Motor neuron (in vitro differentiated cells): ENCODE data around the gene XAGE5. TPM values are rescaled to one million over a fixed set of nuclear protein-coding genes. Genes with fewer than 3 reads are reported as not detected.
"Not testable (repeated sequence)": the region's sequence is repeated elsewhere in the genome, so short reads cannot be mapped to it uniquely, and the experiment has no call there.

ENCODE experiments used
- ATAC-seq, 8 experiments: fragments of 200-7000 bp; cut with Tn5 transposase; replicated peaks in 6 of 8; 2 replicates each; pipeline ENCODE4 v1.8.0; 2021; ENCODE audit warnings: mild to moderate bottlenecking in 8 of 8, moderate library complexity in 8 of 8
- H3K27ac ChIP-seq, 2 donors: fragments of 250-450 bp; sonication (Bioruptor Pico); 2 replicates each; pipeline ENCODE4 v1.9.0; 2021; ENCODE audit warnings: antibody characterized with exemption in 2 of 2, mild to moderate bottlenecking in 2 of 2, moderate library complexity in 1 of 2
- H3K4me1 ChIP-seq, 2 donors: fragments of 250-450 bp; sonication (Bioruptor Pico); replicated peaks in 1 of 2; 2 replicates each; pipeline ENCODE4 v1.6.1; 2021; ENCODE audit warnings: antibody characterized with exemption in 2 of 2, mild to moderate bottlenecking in 2 of 2, moderate library complexity in 1 of 2
- H3K4me3 ChIP-seq, 5 donors: fragments of 250-450 bp; sonication (Bioruptor Pico); 2 replicates each; pipeline ENCODE4 v1.9.0; 2021; ENCODE audit warnings: antibody characterized with exemption in 5 of 5, mild to moderate bottlenecking in 5 of 5, moderate library complexity in 4 of 5
- WGBS, 10 experiments: fragments of 450-650 bp; shearing (Covaris generic); methylation state at CpG; one replicate each; pipeline ENCODE4 v1.0.0; 2022; 5-methylcytosine and 5-hydroxymethylcytosine counted together
- in situ Hi-C, 9 experiments: fragments of 400-800 bp; cut with MboI; loops; one replicate each; pipeline ENCODE4 v1.15.0; 2021; ENCODE audit warnings: low sequenced_read_pairs in 9 of 9, low pct_unique_long_range_greater_than_20kb in 2 of 9; ENCODE audit not compliant: unreplicated experiment in 9 of 9
- total RNA-seq, 8 experiments: library from RNA; unstranded; fragments of 300-600 nt; gene quantifications; 2 replicates each; pipeline versions ENCODE4 v1.2.3 to v1.2.4, GENCODE V29; 2022

Gene XAGE5
- total RNA-seq = not detected

GRCh38 chrX:52811065-52811625 lies at the start of gene XAGE5:
XAGE5 (plus strand) TSS chrX:52811287; CDS start chrX:52812567, 1,280 bp downstream.
- ATAC-seq = no peak
- Histone ChIP-seq H3K27ac (no peak within 1 kb of the TSS), H3K4me1 (no peaks in the 10 kb centered on the region), H3K4me3 (no peak within 1 kb of the TSS)
- in situ Hi-C loops = no loop called here
- 73% methylated on average over 5 of the region's 25 CpGs; no CpG with 5 or more reads in 9 of the 10 experiments for WGBS, 10 experiments

GRCh38 chrX:52765983-52766382 lies 45.1 kb upstream of the XAGE5 start:
- no CpG with 5 or more reads among the region's 5 CpGs for WGBS, 10 experiments
- H3K27ac ChIP-seq, ATAC-seq, H3K4me1 ChIP-seq, in situ Hi-C loops, H3K4me3 ChIP-seq: not testable (repeated sequence)

- H3K27ac ChIP-seq, H3K4me1 ChIP-seq, ATAC-seq, in situ Hi-C loops, H3K4me3 ChIP-seq: not testable (repeated sequence)
- no CpG with 5 or more reads among the region's 11 CpGs for WGBS, 10 experiments
Observed at GRCh38 chrX:52773504-52773903, 37.6 kb upstream of the XAGE5 start.

GRCh38 chrX:52797327-52797726 lies 13.8 kb upstream of the XAGE5 start, which contains the start of gene SPANXN5:
SPANXN5 (minus strand) TSS chrX:52797427; CDS start chrX:52797348, 79 bp downstream.
- H3K4me1 ChIP-seq, in situ Hi-C loops, H3K4me3 ChIP-seq, ATAC-seq, H3K27ac ChIP-seq: not testable (repeated sequence)
- 50% methylated on average over 2 of the region's 2 CpGs; no CpG with 5 or more reads in 9 of the 10 experiments for WGBS, 10 experiments

- H3K4me3 ChIP-seq, ATAC-seq, H3K4me1 ChIP-seq, H3K27ac ChIP-seq, in situ Hi-C loops: not testable (repeated sequence)
- no CpG with 5 or more reads among the region's 2 CpGs for WGBS, 10 experiments
Observed at GRCh38 chrX:52804876-52805275, 6.2 kb upstream of the XAGE5 start.

GRCh38 chrX:52819788-52820187 lies 8.7 kb downstream of the XAGE5 start:
- no peak for ATAC-seq
- Histone ChIP-seq H3K4me3 (no peak overlapping the region), H3K27ac (no peak overlapping the region), H3K4me1 (no peaks in the 10 kb centered on the region)
- 0 to 67% (median 55%) methylated on average over 2 of the region's 4 CpGs; no CpG with 5 or more reads in 7 of the 10 experiments for WGBS, 10 experiments
- in situ Hi-C loops = no loop called here

- in situ Hi-C loops = no loop called here
- H3K4me1 ChIP-seq = no peaks in the 10 kb centered on the region
- WGBS, 10 experiments = 0 to 100% (median 67%) methylated on average over 1 to 10 of the region's 11 CpGs; no CpG with 5 or more reads in 4 of the 10 experiments
- no peak for ATAC-seq
- no peak overlapping the region for H3K27ac ChIP-seq
- H3K4me3 ChIP-seq = no peak overlapping the region
Observed at GRCh38 chrX:52821079-52821760, 10.1 kb downstream of the XAGE5 start.

- Histone ChIP-seq H3K4me3 (no peak overlapping the region), H3K4me1 (no peaks in the 10 kb centered on the region), H3K27ac (no peak overlapping the region)
- peak in 3 of 8 experiments; percentile 60 to 73 (median 63) for ATAC-seq
- in situ Hi-C loops = loop anchor here in 1 of 9 experiments (25.0 kb wide), 1 partner anchor 487 kb away; no protein-coding TSS in a partner anchor
- WGBS, 10 experiments = 0 to 100% (median 28%) methylated on average over 1 to 2 of the region's 2 CpGs; no CpG with 5 or more reads in 5 of the 10 experiments
Observed at GRCh38 chrX:52824608-52825007, 13.5 kb downstream of the XAGE5 start.

GRCh38 chrX:52830551-52830950 lies 19.5 kb downstream of the XAGE5 start:
- no peak for ATAC-seq
- Histone ChIP-seq H3K4me3 (no peak overlapping the region), H3K27ac (no peak overlapping the region), H3K4me1 (no peaks in the 10 kb centered on the region)
- no CpG with 5 or more reads among the region's 3 CpGs for WGBS, 10 experiments
- in situ Hi-C loops = loop anchor here in 1 of 9 experiments (25.0 kb wide), 1 partner anchor 493 kb away; no protein-coding TSS in a partner anchor

GRCh38 chrX:52839137-52839536 lies 28.1 kb downstream of the XAGE5 start:
- ATAC-seq = no peak
- WGBS, 10 experiments = 30 to 100% (median 60%) methylated on average over 1 to 2 of the region's 2 CpGs; no CpG with 5 or more reads in 5 of the 10 experiments
- in situ Hi-C loops = loop anchor here in 1 of 9 experiments (25.0 kb wide), 1 partner anchor 502 kb away; no protein-coding TSS in a partner anchor
- no peaks in the 10 kb centered on the region for H3K4me1 ChIP-seq
- no peak overlapping the region for H3K4me3 ChIP-seq
- H3K27ac ChIP-seq = no peak overlapping the region

- not testable (repeated sequence) for H3K27ac ChIP-seq, H3K4me3 ChIP-seq, H3K4me1 ChIP-seq, ATAC-seq
- in situ Hi-C loops = loop anchor here in 1 of 9 experiments (25.0 kb wide), 1 partner anchor 506 kb away; no protein-coding TSS in a partner anchor
- 20% methylated on average over 2 of the region's 3 CpGs; no CpG with 5 or more reads in 9 of the 10 experiments for WGBS, 10 experiments
Observed at GRCh38 chrX:52843619-52844018, 32.5 kb downstream of the XAGE5 start.

GRCh38 chrX:52852110-52852860 lies 41.2 kb downstream of the XAGE5 start:
- no peak for ATAC-seq
- no peak overlapping the region for H3K4me3 ChIP-seq
- WGBS, 10 experiments = 29 to 80% (median 55%) methylated on average over 1 to 7 of the region's 9 CpGs; no CpG with 5 or more reads in 4 of the 10 experiments
- in situ Hi-C loops = no loop called here
- no peaks in the 10 kb centered on the region for H3K4me1 ChIP-seq
- H3K27ac ChIP-seq = no peak overlapping the region

GRCh38 chrX:52856991-52857525 lies 46.0 kb downstream of the XAGE5 start:
- WGBS, 10 experiments = 0 to 100% (median 35%) methylated on average over 1 to 4 of the region's 4 CpGs; no CpG with 5 or more reads in 7 of the 10 experiments
- ATAC-seq, in situ Hi-C loops, H3K27ac ChIP-seq, H3K4me3 ChIP-seq, H3K4me1 ChIP-seq: not testable (repeated sequence)
